HEK293 (cell line): ENCODE measurements around the gene PURB.
A peak's percentile ranks its signal among the peaks of the same experiment; 100 is the strongest.

Source experiments
- BCL11B ChIP-seq: fragments of 450-650 bp; formaldehyde crosslinking; IDR thresholded peaks from 2 replicates; pipeline ENCODE4 v1.5.1; 2016; ENCODE audit warnings: low read depth, missing biosample characterization, missing genetic modification characterization
- KLF7 ChIP-seq: fragments of 450-650 bp; formaldehyde crosslinking; IDR thresholded peaks from 2 replicates; pipeline ENCODE4 v1.5.1; 2016; ENCODE audit warnings: missing biosample characterization, missing genetic modification characterization, borderline replicate concordance
- MYNN ChIP-seq: fragments of 450-650 bp; formaldehyde crosslinking; IDR thresholded peaks from 2 replicates; pipeline ENCODE4 v1.5.1; 2016; ENCODE audit warnings: missing biosample characterization, missing genetic modification characterization, borderline replicate concordance
- SP7 ChIP-seq: fragments of 450-650 bp; formaldehyde crosslinking; IDR thresholded peaks from 2 replicates; pipeline ENCODE4 v1.5.1; 2016; ENCODE audit warnings: missing biosample characterization, missing genetic modification characterization
- YY1 ChIP-seq: fragments of 450-650 bp; formaldehyde crosslinking; IDR thresholded peaks from 2 replicates; pipeline ENCODE4 v1.5.1; 2018; ENCODE audit warnings: missing biosample characterization, missing genetic modification characterization
- ZFHX2 ChIP-seq: fragments of 450-650 bp; formaldehyde crosslinking; conservative IDR thresholded peaks from 2 replicates; pipeline ENCODE4 v1.5.1; 2016; ENCODE audit warnings: missing biosample characterization, missing genetic modification characterization
- ZNF140 ChIP-seq: fragments of 450-650 bp; formaldehyde crosslinking; IDR thresholded peaks from 2 replicates; pipeline ENCODE4 v1.5.1; 2016; ENCODE audit warnings: missing biosample characterization, missing genetic modification characterization
- ZNF19 ChIP-seq: fragments of 450-650 bp; formaldehyde crosslinking; IDR thresholded peaks from 2 replicates; pipeline ENCODE4; 2016; ENCODE audit warnings: missing biosample characterization, missing genetic modification characterization, low read depth
- ZNF324 ChIP-seq: fragments of 450-650 bp; formaldehyde crosslinking; IDR thresholded peaks from 2 replicates; pipeline ENCODE4 v1.5.1; 2016; ENCODE audit warnings: missing biosample characterization, missing genetic modification characterization
- ZNF366 ChIP-seq: fragments of 450-650 bp; formaldehyde crosslinking; conservative IDR thresholded peaks from 2 replicates; pipeline ENCODE4 v1.5.1; 2016; ENCODE audit warnings: missing biosample characterization, missing genetic modification characterization
- ZNF423 ChIP-seq: fragments of 450-650 bp; formaldehyde crosslinking; IDR thresholded peaks from 2 replicates; pipeline ENCODE4 v1.5.1; 2016; ENCODE audit warnings: missing biosample characterization, missing genetic modification characterization
- ZNF530 ChIP-seq: fragments of 450-650 bp; formaldehyde crosslinking; IDR thresholded peaks from 2 replicates; pipeline ENCODE4 v1.5.1; 2016; ENCODE audit warnings: low read depth, missing biosample characterization, missing genetic modification characterization
- ZNF549 ChIP-seq: fragments of 450-650 bp; IDR thresholded peaks from 2 replicates; pipeline ENCODE4 v1.5.1; 2018; ENCODE audit warnings: missing biosample characterization, missing genetic modification characterization, mild to moderate bottlenecking, inconsistent platforms, moderate library complexity
- ZNF560 ChIP-seq: fragments of 450-650 bp; formaldehyde crosslinking; IDR thresholded peaks from 2 replicates; pipeline ENCODE4 v1.5.1; 2017; ENCODE audit warnings: missing biosample characterization, missing genetic modification characterization, borderline replicate concordance
- ZNF561 ChIP-seq: fragments of 450-650 bp; IDR thresholded peaks from 2 replicates; pipeline ENCODE4 v1.5.1; 2018; ENCODE audit warnings: missing biosample characterization, missing genetic modification characterization, borderline replicate concordance
- ZNF585B ChIP-seq: fragments of 450-650 bp; formaldehyde crosslinking; IDR thresholded peaks from 2 replicates; pipeline ENCODE4 v1.5.1; 2016; ENCODE audit warnings: missing biosample characterization, missing genetic modification characterization
- ZNF654 ChIP-seq: fragments of 450-650 bp; formaldehyde crosslinking; IDR thresholded peaks from 2 replicates; pipeline ENCODE4 v1.5.1; 2016; ENCODE audit warnings: low read depth, missing biosample characterization, missing genetic modification characterization
- ZNF670 ChIP-seq: fragments of 450-650 bp; formaldehyde crosslinking; IDR thresholded peaks from 2 replicates; pipeline ENCODE4 v1.5.1; 2016; ENCODE audit warnings: missing biosample characterization, missing genetic modification characterization, low read depth
- ZNF747 ChIP-seq: fragments of 450-650 bp; formaldehyde crosslinking; IDR thresholded peaks from 2 replicates; pipeline ENCODE4 v1.5.1; 2016; ENCODE audit warnings: missing biosample characterization, missing genetic modification characterization
- ZNF777 ChIP-seq: fragments of 450-650 bp; formaldehyde crosslinking; IDR thresholded peaks from 2 replicates; pipeline ENCODE4 v1.5.1; 2017; ENCODE audit warnings: missing biosample characterization, missing genetic modification characterization, borderline replicate concordance
- TF ChIP-seq, protein P1 (sequence below): fragments of 450-650 bp; formaldehyde crosslinking; IDR thresholded peaks from 2 replicates; pipeline ENCODE4 v1.5.1; 2016; ENCODE audit warnings: missing biosample characterization, missing genetic modification characterization
- TF ChIP-seq, protein P2 (sequence below): fragments of 450-650 bp; formaldehyde crosslinking; IDR thresholded peaks from 2 replicates; pipeline ENCODE4 v1.5.1; 2016; ENCODE audit warnings: missing biosample characterization, missing genetic modification characterization
- TF ChIP-seq, protein P3 (sequence below): fragments of 450-650 bp; formaldehyde crosslinking; IDR thresholded peaks from 2 replicates; pipeline ENCODE4 v1.5.1; 2016; ENCODE audit warnings: missing biosample characterization, missing genetic modification characterization
- TF ChIP-seq, protein P4 (sequence below): fragments of 450-650 bp; IDR thresholded peaks from 2 replicates; pipeline ENCODE4 v1.5.1; 2018; ENCODE audit warnings: missing biosample characterization, missing genetic modification characterization
- TF ChIP-seq, protein P5 (sequence below): fragments of 450-650 bp; formaldehyde crosslinking; IDR thresholded peaks from 2 replicates; pipeline ENCODE4 v1.5.1; 2016; ENCODE audit warnings: missing biosample characterization, missing genetic modification characterization
- TF ChIP-seq, protein P6 (sequence below): fragments of 450-650 bp; formaldehyde crosslinking; IDR thresholded peaks from 2 replicates; pipeline ENCODE4 v1.5.1; 2016; ENCODE audit warnings: missing biosample characterization, missing genetic modification characterization

PURB gene

DNA sequence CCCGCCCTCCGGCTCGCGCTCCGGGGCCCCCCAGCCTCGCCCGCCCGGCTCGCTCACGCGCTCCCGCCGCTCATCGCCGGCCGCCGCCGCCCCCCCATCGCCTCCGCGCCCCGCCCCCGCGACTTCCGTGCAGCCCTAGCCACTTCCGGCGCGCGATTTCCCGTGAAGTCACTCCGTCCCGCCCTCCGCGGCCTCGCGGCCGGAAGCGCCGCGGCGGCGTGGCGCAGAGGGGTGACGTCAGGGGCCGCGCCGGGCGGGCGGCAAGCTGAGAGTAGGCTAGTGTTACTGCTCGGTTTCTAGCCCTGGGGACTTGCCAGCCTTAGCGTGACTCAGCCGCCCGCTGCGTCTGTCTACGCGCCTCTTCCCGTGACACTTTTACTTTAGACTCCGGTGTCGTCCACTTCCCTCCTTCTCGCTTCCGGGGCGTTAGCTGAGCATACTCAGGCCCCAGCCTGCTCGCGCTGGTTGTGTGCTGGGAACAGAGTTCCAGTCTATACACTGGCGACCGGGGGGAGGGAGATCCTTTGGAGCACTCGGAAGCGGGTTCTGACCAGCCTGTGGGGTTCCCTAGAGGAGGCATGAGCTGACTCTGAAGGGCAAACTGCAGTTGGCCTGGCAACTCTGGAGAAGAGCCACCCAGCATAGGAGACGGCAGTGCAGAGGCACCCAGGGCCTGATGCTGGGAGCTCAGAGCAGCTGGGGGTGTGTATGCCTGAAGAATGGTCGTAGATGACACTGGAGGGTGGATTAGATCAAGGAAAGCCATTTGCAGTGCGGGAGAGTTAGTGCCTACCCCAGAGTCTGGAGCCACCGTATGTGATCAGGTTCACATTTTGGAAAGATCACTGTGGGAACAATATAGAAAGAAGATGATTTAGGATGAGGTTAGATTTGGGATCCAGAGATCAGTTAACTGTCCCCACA lies at the start of gene PURB (continued):
- TF ChIP-seq ZNF777 (tag by site-specific recombination) (no peak), MYNN (tag by site-specific recombination) (no peak), ZNF654 (tag by site-specific recombination) (no peak), ZNF19 (tag by site-specific recombination) (no peak), ZNF747 (tag by site-specific recombination) (no peak), YY1 (tag by site-specific recombination) (no peak), ZNF560 (no peak), KLF7 (0 out of 2 replicates have a peak, but pooled peaks have one; percentile 9), BCL11B (tag by site-specific recombination) (no peak), ZNF530 (no peak), ZNF561 (tag by site-specific recombination) (peak; percentile 92; the same call in 1 of the 2 replicates), SP7 (tag by site-specific recombination) (peak; percentile 86), ZFHX2 (tag by site-specific recombination) (no peak; the same call in 1 of the 2 replicates), ZNF423 (tag by site-specific recombination) (peak; percentile 73), ZNF366 (tag by site-specific recombination) (peak; percentile 80), ZNF140 (tag by site-specific recombination) (no peak), ZNF670 (tag by site-specific recombination) (no peak), ZNF585B (no peak), ZNF549 (tag by site-specific recombination) (no peak), ZNF324 (tag by site-specific recombination) (peak; percentile 52; the same call in 1 of the 2 replicates)
- TF ChIP-seq, protein P1, sequence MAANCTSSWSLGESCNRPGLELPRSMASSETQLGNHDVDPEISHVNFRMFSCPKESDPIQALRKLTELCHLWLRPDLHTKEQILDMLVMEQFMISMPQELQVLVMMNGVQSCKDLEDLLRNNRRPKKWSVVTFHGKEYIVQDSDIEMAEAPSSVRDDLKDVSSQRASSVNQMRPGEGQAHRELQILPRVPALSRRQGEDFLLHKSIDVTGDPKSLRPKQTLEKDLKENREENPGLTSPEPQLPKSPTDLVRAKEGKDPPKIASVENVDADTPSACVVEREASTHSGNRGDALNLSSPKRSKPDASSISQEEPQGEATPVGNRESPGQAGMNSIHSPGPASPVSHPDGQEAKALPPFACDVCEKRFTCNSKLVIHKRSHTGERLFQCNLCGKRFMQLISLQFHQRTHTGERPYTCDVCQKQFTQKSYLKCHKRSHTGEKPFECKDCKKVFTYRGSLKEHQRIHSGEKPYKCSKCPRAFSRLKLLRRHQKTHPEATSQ (tag by site-specific recombination) = no peak; the same call in 1 of the 2 replicates
- TF ChIP-seq, protein P2, sequence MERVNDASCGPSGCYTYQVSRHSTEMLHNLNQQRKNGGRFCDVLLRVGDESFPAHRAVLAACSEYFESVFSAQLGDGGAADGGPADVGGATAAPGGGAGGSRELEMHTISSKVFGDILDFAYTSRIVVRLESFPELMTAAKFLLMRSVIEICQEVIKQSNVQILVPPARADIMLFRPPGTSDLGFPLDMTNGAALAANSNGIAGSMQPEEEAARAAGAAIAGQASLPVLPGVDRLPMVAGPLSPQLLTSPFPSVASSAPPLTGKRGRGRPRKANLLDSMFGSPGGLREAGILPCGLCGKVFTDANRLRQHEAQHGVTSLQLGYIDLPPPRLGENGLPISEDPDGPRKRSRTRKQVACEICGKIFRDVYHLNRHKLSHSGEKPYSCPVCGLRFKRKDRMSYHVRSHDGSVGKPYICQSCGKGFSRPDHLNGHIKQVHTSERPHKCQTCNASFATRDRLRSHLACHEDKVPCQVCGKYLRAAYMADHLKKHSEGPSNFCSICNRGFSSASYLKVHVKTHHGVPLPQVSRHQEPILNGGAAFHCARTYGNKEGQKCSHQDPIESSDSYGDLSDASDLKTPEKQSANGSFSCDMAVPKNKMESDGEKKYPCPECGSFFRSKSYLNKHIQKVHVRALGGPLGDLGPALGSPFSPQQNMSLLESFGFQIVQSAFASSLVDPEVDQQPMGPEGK (tag by site-specific recombination) = peak; percentile 60
- TF ChIP-seq, protein P3, sequence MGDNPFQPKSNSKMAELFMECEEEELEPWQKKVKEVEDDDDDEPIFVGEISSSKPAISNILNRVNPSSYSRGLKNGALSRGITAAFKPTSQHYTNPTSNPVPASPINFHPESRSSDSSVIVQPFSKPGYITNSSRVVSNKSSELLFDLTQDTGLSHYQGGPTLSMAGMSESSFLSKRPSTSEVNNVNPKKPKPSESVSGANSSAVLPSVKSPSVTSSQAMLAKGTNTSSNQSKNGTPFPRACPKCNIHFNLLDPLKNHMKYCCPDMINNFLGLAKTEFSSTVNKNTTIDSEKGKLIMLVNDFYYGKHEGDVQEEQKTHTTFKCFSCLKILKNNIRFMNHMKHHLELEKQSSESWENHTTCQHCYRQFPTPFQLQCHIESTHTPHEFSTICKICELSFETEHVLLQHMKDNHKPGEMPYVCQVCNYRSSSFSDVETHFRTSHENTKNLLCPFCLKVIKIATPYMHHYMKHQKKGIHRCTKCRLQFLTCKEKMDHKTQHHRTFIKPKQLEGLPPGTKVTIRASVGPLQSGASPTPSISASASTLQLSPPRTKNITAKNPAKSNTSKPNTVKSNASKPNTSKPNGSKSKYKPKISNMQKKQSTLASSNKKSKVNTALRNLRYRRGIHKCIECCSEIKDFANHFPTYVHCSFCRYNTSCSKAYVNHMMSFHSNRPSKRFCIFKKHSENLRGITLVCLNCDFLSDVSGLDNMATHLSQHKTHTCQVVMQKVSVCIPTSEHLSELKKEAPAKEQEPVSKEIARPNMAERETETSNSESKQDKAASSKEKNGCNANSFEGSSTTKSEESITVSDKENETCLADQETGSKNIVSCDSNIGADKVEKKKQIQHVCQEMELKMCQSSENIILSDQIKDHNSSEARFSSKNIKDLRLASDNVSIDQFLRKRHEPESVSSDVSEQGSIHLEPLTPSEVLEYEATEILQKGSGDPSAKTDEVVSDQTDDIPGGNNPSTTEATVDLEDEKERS (tag by site-specific recombination) = no peak
- TF ChIP-seq, protein P4, sequence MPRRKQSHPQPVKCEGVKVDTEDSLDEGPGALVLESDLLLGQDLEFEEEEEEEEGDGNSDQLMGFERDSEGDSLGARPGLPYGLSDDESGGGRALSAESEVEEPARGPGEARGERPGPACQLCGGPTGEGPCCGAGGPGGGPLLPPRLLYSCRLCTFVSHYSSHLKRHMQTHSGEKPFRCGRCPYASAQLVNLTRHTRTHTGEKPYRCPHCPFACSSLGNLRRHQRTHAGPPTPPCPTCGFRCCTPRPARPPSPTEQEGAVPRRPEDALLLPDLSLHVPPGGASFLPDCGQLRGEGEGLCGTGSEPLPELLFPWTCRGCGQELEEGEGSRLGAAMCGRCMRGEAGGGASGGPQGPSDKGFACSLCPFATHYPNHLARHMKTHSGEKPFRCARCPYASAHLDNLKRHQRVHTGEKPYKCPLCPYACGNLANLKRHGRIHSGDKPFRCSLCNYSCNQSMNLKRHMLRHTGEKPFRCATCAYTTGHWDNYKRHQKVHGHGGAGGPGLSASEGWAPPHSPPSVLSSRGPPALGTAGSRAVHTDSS (tag by site-specific recombination) = no peak
- TF ChIP-seq, protein P5, sequence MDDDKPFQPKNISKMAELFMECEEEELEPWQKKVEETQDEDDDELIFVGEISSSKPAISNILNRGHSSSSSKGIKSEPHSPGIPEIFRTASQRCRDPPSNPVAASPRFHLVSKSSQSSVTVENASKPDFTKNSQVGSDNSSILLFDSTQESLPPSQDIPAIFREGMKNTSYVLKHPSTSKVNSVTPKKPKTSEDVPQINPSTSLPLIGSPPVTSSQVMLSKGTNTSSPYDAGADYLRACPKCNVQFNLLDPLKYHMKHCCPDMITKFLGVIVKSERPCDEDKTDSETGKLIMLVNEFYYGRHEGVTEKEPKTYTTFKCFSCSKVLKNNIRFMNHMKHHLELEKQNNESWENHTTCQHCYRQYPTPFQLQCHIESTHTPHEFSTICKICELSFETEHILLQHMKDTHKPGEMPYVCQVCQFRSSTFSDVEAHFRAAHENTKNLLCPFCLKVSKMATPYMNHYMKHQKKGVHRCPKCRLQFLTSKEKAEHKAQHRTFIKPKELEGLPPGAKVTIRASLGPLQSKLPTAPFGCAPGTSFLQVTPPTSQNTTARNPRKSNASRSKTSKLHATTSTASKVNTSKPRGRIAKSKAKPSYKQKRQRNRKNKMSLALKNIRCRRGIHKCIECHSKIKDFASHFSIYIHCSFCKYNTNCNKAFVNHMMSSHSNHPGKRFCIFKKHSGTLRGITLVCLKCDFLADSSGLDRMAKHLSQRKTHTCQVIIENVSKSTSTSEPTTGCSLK = no peak
- TF ChIP-seq, protein P6, sequence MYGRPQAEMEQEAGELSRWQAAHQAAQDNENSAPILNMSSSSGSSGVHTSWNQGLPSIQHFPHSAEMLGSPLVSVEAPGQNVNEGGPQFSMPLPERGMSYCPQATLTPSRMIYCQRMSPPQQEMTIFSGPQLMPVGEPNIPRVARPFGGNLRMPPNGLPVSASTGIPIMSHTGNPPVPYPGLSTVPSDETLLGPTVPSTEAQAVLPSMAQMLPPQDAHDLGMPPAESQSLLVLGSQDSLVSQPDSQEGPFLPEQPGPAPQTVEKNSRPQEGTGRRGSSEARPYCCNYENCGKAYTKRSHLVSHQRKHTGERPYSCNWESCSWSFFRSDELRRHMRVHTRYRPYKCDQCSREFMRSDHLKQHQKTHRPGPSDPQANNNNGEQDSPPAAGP (tag by site-specific recombination) = peak; percentile 79
